Smooth muscle cell of trachea (primary cell): Measurements from ENCODE around the gene TFAP2E. TPM values are rescaled to one million over a fixed set of nuclear protein-coding genes. Genes with fewer than 3 reads are reported as not detected.

Experiments
- total RNA-seq: library from RNA; depleted of rRNA; stranded (reverse); fragments of >200 nt; gene quantifications from 2 replicates; pipeline ENCODE4 v1.2.1, GENCODE V29; 2014

Gene TFAP2E
- 0.33 and 0.44 TPM in 2 replicates for total RNA-seq

GRCh38 chr1:35573198-35574124, at the start of gene TFAP2E:
TFAP2E (plus strand) TSS chr1:35573314; CDS start chr1:35573578, 264 bp downstream.

GRCh38 chr1:35557118-35557610, 15.9 kb upstream of the TFAP2E start, which contains the start of gene KIAA0319L:
KIAA0319L (minus strand) TSS chr1:35557403; CDS start chr1:35554491, 2,912 bp downstream.

GRCh38 chr1:35557611-35558373, 15.3 kb upstream of the TFAP2E start, which contains the start of gene NCDN:
NCDN (plus strand) TSS chr1:35557799; CDS start chr1:35558191, 392 bp downstream.

GRCh38 chr1:35641233-35641866, 68.2 kb downstream of the TFAP2E start, which contains the start of gene PSMB2:
PSMB2 (minus strand) TSS chr1:35641526; CDS start chr1:35641432, 94 bp downstream.

Other genes starting within 250 kb of the TFAP2E start
- gene KIAA0319L, start 15.9 kb upstream of the TFAP2E start, total RNA-seq = 68.8 and 73.6 TPM in 2 replicates
- gene NCDN, start 15.5 kb upstream of the TFAP2E start, total RNA-seq = 30.8 and 61.4 TPM in 2 replicates
- gene PSMB2, start 68.2 kb downstream of the TFAP2E start, total RNA-seq = 18.0 and 31.3 TPM in 2 replicates
- gene C1orf216, start 145.6 kb downstream of the TFAP2E start, total RNA-seq = 19.5 and 20.9 TPM in 2 replicates
- 2.2 and 12.5 TPM in 2 replicates for gene CLSPN, start 196.7 kb downstream of the TFAP2E start, total RNA-seq
- gene AGO4, start 234.7 kb downstream of the TFAP2E start, total RNA-seq = 16.1 and 21.5 TPM in 2 replicates